GM21423 (cell line): ENCODE results near the gene NOVA1.

Source experiments
- ATAC-seq: cut with Tn5 transposase; IDR thresholded peaks from one replicate; pipeline ENCODE4 v1.9.1; 2021; ENCODE audit warnings: mild to moderate bottlenecking, moderate library complexity; ENCODE audit not compliant: unreplicated experiment

NOVA1 gene

GRCh38 chr14:26463136-26463535 is 134.7 kb downstream of the NOVA1 start:
- ATAC-seq, result no peak

DNA sequence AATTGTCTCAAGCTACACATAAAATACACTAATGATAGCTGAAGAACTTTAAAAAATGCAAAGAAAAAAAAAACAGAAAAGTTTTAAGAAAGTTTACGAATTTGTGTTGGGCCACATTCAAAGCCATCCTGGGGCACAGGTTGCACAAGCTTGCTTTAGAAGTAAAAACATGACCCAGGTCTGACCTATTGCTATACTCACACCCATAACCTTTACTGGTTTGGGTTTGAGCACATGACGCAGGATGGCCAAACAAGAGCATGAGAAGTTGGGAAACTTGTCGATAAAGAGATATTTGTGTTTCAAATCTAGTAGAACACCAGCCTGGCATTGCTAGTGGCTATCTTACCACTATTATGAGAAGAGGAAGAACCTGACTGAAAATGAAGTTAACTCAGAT is 143.7 kb downstream of the NOVA1 start:
- no peak for ATAC-seq

DNA sequence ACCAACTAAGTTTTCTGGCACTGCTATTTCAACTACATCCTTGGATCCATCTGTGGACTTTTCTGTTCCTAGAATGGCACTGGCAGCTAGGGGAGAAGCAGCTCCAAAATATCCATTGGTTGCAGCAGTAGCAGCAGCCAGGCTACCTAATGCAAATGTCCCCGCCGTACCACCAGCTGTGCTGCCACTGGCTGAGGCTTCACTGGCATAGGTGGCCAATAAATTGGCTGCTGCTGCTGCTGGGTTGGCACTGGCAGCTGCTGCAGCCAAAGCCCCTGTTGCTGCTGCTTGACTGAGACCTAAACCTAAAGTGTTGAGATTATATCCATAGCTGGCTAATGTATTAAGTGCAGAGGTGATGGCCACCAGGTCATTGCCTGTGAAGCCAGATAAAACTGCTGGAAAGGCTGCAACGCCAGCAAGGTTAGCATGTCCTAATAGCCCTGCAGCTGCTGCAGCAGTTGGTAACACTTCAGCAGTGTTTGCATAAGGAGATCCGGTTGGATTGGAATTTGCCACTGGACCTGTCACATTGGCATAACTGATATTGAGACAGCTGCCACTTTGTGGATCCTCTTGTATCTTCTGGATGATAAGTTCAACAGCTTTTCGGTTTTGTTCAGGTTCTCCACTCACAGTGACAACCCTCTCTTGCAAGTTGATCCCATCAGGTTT is 149.5 kb downstream of the NOVA1 start:
- ATAC-seq, result no peak

DNA sequence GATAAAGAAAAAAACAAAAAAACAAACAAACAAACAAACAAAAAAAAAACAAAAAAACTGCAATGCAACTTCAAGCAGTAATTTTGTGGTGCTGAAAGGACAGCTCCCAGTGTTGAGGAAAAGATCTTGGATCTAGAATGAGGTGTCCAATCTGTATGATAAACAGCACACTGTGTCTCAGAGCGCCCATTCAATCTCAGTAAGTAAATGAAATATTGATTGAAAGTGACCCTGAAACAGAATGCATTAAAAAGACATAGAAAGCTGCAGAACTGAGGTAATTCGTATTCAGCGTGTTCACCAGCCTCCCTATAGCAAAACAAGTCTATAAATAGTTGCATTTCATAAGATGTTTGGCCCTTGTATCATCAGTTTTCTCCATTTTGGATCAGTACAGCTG is 153.0 kb downstream of the NOVA1 start:
- ATAC-seq, result no peak

- ATAC-seq, result no peak
Observed at GRCh38 chr14:26443654-26444053, 154.2 kb downstream of the NOVA1 start.

GRCh38 chr14:26429205-26429604 is 168.6 kb downstream of the NOVA1 start:
- no peak for ATAC-seq

DNA sequence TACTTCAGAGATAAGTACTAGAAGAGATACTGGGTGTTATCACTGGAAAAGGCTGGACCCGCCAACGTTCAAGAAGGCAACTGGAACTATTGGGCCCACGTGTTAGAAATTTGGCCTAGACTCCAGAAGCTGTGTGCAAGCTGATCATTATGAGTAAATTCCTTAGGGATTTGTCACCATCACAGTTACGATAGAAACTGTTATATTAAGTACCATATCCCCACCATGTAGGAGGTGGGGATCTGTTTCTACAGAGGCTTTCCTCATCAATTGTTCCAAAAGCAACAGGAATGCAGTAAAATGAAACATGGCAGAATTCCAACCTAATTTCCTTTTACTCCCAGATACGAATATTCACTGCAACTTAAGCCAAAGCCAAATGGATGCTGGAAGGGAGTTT is 170.7 kb downstream of the NOVA1 start:
- no peak for ATAC-seq

- no peak for ATAC-seq
Observed at GRCh38 chr14:26424537-26424936, 173.3 kb downstream of the NOVA1 start.

DNA sequence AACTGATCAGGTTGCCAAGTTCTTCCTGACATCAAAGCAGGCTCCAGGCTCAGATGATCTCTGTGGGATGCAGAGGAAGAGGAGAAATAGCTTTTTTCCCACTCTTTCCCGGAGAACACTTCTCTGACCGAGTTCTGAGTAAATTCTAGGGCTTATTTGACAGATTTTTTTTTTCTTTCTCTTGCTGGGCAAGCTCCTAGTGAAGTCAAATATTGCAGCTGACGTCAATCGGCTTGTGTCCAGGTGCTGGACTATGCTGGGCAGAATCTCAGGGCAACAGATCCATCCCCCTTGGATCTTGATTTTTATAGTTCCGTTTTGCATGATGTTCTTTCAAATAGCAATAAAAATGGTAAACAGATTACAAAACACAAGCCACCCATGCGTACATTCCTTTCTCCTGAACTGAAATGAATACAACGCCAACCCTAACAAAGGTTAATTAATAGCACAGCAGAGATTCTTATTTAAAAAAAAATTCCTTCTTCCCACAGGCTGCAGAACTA is 182.2 kb downstream of the NOVA1 start:
- no peak for ATAC-seq

DNA sequence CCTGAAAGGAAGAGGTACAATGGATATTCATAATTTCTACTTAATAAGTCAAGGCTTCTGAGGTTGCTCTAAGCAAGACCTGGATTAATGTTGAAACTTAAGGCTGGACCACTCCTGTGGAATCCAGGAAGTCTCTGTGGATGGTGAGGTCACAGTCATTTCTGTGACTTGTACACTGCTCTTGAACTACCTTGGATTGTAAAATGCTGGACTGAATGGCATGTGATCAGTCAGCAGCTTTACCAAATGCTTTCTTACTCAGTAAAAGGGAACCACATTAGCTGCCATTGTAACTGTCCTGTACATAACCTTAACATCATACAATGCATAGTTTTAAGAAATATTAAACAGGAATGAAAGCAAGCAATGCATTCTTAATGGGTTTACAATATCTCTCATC is 182.9 kb downstream of the NOVA1 start:
- ATAC-seq, result no peak

DNA sequence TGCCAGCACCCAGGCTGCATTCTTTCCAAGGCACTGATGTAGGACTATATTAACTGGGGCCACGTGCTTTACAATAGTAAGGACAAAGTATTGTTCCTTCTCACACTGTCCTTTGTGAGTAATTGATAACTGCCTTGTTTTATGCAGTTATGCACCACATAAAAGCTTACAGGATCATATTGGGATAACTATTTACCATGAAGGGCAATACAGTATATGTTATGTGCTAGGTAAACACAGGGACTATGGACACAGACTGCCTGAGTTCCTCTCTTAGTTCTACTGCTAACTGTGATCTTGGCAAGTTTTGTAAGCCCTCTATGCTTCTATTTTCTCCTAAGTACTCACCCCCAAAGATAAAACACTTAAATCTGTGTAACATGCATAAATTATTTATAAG is 183.7 kb downstream of the NOVA1 start:
- ATAC-seq, result no peak

GRCh38 chr14:26412421-26412820 is 185.4 kb downstream of the NOVA1 start:
- no peak for ATAC-seq

- no peak for ATAC-seq
Observed at GRCh38 chr14:26410189-26410685, 187.6 kb downstream of the NOVA1 start.

DNA sequence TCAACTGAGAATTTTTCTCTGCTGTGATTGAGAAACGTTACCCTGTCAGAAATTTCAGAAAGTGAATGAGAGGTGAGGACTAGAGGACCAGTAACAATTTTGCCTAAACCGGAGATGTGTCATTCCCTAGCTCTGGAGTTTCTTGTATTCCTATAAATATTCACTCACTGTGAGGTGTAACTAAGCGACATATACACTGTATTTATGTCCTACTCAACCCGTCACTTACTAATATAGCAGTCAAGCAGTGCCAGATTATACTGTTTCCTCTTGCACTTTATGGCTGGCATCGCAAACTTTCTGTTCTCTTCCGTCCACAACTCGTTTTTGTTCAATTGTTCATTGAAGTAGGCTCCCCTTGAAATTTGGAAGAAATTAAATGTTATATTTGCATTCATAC is 192.9 kb downstream of the NOVA1 start:
- no peak for ATAC-seq

- no peak for ATAC-seq
Observed at GRCh38 chr14:26403760-26404159, 194.1 kb downstream of the NOVA1 start.

- ATAC-seq, result no peak
Observed at GRCh38 chr14:26402126-26402525, 195.7 kb downstream of the NOVA1 start.

GRCh38 chr14:26401179-26401968 is 196.5 kb downstream of the NOVA1 start:
- ATAC-seq, result no peak

DNA sequence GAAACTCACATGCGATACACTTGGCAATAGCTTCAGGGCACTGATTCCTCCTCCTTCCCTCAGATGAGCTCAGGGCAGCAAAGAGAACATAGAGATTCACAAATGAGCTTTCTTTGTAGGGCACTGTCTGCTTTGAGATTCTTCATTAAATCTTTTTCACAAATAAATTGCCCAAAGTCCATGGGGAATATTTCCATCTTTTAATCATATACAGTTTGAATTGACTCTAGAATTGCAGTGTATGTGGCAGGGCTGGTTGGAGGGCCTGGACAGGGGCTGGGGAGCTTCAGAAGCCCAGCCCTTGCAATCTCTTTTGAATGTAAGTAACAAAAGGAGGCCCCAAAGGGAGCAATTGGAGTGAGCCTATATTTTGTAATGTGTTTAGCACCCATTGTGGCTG is 197.5 kb downstream of the NOVA1 start:
- ATAC-seq, result no peak

DNA sequence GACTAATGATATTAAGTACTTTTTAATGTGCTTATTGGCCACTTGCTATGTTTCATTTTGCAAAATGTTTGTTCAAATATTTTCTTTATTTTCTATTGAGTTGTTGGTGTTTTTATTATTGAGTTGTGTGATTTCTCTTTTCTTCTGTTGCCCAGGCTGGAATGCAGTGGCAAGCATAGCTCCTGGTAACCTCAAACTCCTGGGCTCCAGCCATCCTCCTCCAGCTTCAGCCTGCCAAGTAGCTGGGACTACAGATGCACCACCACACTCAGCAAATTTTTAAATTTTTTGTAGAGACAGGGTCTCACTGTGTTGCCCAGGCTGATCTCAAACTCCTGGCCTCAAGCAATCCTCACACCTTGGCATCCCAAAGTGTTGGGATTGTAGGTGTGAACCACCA is 199.2 kb downstream of the NOVA1 start:
- no peak for ATAC-seq
